K562 (cell line): ENCODE data around the gene NCOA1.

Source experiments
- CC2D1A ChIP-seq: fragments of 450-650 bp; IDR thresholded peaks from 2 replicates; pipeline ENCODE4 v1.6.1; 2017; ENCODE audit warnings: mild to moderate bottlenecking
- FOXJ3 ChIP-seq: sonication (generic); formaldehyde crosslinking; IDR thresholded peaks from 2 replicates; pipeline ENCODE4 v1.4.0; 2020; ENCODE audit warnings: mild to moderate bottlenecking, missing genetic modification reagents
- RAD21 ChIP-seq, 2 experiments: fragments of 250-450 bp in 1 of 2; fragments of 450-650 bp in 1 of 2; sonication (Bioruptor Pico) in 1 of 2; formaldehyde crosslinking in 1 of 2; IDR thresholded peaks in 1 of 2; conservative IDR thresholded peaks in 1 of 2; 2 replicates each; pipeline versions ENCODE4 v1.4.0 to v1.8.0; 2020 to 2022; ENCODE audit warnings: mild to moderate bottlenecking in 2 of 2, moderate library complexity in 1 of 2
- TF ChIP-seq, protein P1 (sequence below), 3 experiments: IDR thresholded peaks in 2 of 3; conservative IDR thresholded peaks in 1 of 3; 2 replicates each; pipeline ENCODE4 v1.5.1; 2011 to 2012; ENCODE audit warnings: low read length in 3 of 3, mild to moderate bottlenecking in 3 of 3, control low read depth in 2 of 3, improper control_type of control experiment in 1 of 3, inconsistent platforms in 1 of 3, low read depth in 1 of 3, mixed read lengths in 1 of 3, moderate library complexity in 1 of 3; ENCODE audit not compliant: insufficient read depth in 2 of 3
- TF ChIP-seq, protein P2 (sequence below), 2 experiments: fragments of 450-650 bp in 1 of 2; IDR thresholded peaks; 2 replicates each; pipeline ENCODE4 v1.6.1; 2011 to 2017; ENCODE audit warnings: low read depth in 2 of 2, antibody characterized with exemption in 1 of 2, borderline replicate concordance in 1 of 2, low read length in 1 of 2, mild to moderate bottlenecking in 1 of 2, mixed read lengths in 1 of 2; ENCODE audit not compliant: control insufficient read depth in 1 of 2
- TF ChIP-seq, protein P3 (sequence below): sonication (generic); formaldehyde crosslinking; IDR thresholded peaks from 2 replicates; pipeline ENCODE4 v1.8.0; 2022; ENCODE audit warnings: mild to moderate bottlenecking, missing genetic modification reagents, borderline replicate concordance
- TF ChIP-seq, protein P4 (sequence below), 2 experiments: fragments of 450-650 bp in 1 of 2; sonication (generic) in 1 of 2; formaldehyde crosslinking in 1 of 2; IDR thresholded peaks in 1 of 2; conservative IDR thresholded peaks in 1 of 2; 2 replicates each; pipeline versions ENCODE4 v1.6.1 to v1.8.1; 2016 to 2023; ENCODE audit warnings: mild to moderate bottlenecking in 2 of 2, moderate library complexity in 2 of 2, inconsistent platforms in 1 of 2, missing genetic modification reagents in 1 of 2

DNA sequence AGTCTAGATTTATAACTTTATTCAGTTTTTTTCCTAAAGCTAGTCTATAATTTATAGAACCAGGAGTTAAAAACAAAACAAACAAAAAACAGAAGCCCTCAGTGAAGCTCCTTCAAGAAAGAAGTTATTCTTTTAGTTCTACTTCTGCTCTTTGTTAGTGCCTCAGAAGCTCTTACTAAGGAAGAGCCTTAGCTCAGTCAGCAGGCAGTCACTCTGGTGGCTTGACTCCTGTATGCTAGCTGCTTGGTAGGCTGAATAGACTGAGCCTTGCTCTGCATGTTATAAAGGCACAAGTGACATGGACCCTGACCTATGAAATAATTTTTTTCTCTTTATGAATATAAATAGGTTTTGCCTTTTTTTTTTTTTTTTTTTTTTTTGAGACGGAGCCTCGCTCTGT, 24.8 kb downstream of the NCOA1 start:
- no peak for TF ChIP-seq RAD21 (CRISPR knock-in tag; conservative IDR thresholded peaks at IDR 0.05 in 1 of 2, IDR thresholded peaks at IDR 0.05 in 1 of 2)
- TF ChIP-seq, protein P1, sequence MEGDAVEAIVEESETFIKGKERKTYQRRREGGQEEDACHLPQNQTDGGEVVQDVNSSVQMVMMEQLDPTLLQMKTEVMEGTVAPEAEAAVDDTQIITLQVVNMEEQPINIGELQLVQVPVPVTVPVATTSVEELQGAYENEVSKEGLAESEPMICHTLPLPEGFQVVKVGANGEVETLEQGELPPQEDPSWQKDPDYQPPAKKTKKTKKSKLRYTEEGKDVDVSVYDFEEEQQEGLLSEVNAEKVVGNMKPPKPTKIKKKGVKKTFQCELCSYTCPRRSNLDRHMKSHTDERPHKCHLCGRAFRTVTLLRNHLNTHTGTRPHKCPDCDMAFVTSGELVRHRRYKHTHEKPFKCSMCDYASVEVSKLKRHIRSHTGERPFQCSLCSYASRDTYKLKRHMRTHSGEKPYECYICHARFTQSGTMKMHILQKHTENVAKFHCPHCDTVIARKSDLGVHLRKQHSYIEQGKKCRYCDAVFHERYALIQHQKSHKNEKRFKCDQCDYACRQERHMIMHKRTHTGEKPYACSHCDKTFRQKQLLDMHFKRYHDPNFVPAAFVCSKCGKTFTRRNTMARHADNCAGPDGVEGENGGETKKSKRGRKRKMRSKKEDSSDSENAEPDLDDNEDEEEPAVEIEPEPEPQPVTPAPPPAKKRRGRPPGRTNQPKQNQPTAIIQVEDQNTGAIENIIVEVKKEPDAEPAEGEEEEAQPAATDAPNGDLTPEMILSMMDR (IDR thresholded peaks at IDR 0.05 in 2 of 3, conservative IDR thresholded peaks at IDR 0.05 in 1 of 3; ENCODE audit: insufficient read depth in 2 of 3, low read depth in 1 of 3, low read length in 3 of 3), result no peak
- TF ChIP-seq, protein P2, sequence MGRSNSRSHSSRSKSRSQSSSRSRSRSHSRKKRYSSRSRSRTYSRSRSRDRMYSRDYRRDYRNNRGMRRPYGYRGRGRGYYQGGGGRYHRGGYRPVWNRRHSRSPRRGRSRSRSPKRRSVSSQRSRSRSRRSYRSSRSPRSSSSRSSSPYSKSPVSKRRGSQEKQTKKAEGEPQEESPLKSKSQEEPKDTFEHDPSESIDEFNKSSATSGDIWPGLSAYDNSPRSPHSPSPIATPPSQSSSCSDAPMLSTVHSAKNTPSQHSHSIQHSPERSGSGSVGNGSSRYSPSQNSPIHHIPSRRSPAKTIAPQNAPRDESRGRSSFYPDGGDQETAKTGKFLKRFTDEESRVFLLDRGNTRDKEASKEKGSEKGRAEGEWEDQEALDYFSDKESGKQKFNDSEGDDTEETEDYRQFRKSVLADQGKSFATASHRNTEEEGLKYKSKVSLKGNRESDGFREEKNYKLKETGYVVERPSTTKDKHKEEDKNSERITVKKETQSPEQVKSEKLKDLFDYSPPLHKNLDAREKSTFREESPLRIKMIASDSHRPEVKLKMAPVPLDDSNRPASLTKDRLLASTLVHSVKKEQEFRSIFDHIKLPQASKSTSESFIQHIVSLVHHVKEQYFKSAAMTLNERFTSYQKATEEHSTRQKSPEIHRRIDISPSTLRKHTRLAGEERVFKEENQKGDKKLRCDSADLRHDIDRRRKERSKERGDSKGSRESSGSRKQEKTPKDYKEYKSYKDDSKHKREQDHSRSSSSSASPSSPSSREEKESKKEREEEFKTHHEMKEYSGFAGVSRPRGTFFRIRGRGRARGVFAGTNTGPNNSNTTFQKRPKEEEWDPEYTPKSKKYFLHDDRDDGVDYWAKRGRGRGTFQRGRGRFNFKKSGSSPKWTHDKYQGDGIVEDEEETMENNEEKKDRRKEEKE (IDR thresholded peaks at IDR 0.05; ENCODE audit: borderline replicate concordance in 1 of 2, control insufficient read depth in 1 of 2, low read depth in 2 of 2, low read length in 1 of 2), result no peak
- no peak for TF ChIP-seq FOXJ3 (CRISPR knock-in tag)
- TF ChIP-seq, protein P3, sequence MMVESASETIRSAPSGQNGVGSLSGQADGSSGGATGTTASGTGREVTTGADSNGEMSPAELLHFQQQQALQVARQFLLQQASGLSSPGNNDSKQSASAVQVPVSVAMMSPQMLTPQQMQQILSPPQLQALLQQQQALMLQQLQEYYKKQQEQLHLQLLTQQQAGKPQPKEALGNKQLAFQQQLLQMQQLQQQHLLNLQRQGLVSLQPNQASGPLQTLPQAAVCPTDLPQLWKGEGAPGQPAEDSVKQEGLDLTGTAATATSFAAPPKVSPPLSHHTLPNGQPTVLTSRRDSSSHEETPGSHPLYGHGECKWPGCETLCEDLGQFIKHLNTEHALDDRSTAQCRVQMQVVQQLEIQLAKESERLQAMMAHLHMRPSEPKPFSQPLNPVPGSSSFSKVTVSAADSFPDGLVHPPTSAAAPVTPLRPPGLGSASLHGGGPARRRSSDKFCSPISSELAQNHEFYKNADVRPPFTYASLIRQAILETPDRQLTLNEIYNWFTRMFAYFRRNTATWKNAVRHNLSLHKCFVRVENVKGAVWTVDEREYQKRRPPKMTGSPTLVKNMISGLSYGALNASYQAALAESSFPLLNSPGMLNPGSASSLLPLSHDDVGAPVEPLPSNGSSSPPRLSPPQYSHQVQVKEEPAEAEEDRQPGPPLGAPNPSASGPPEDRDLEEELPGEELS (CRISPR knock-in tag), result no peak
- TF ChIP-seq, protein P4, sequence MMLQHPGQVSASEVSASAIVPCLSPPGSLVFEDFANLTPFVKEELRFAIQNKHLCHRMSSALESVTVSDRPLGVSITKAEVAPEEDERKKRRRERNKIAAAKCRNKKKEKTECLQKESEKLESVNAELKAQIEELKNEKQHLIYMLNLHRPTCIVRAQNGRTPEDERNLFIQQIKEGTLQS (IDR thresholded peaks at IDR 0.05), result no peak
- TF ChIP-seq, protein P4 (CRISPR knock-in tag; conservative IDR thresholded peaks at IDR 0.05), result no peak
- no peak for TF ChIP-seq CC2D1A
